GM12874 (cell line): ENCODE measurements around the gene ANAPC7.

Experiments used
- TF ChIP-seq, protein P1 (sequence below): IDR thresholded peaks from 2 replicates; pipeline ENCODE4 v1.5.1; 2011; ENCODE audit warnings: low read depth, mild to moderate bottlenecking, control low read depth, low read length, moderate library complexity; ENCODE audit not compliant: insufficient read depth

Gene ANAPC7

DNA sequence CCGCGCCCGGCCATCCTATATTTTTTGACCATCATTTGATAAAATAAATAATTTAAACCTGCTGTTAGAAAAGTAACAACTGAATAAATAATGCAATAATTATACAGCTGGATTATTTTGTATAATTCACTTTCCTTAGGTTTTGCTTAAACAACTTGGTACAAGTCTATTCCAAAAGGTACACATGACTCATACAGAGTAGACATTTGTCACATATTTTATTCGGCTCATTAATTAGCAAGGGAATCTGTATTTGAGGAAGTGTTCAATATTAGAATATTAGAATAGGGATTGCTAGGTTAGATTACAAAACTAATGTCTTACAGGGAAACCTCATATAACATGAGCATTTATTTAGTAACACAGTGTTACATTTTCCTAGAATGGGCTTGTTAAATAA lies 73.8 kb downstream of the ANAPC7 start:
- TF ChIP-seq, protein P1, sequence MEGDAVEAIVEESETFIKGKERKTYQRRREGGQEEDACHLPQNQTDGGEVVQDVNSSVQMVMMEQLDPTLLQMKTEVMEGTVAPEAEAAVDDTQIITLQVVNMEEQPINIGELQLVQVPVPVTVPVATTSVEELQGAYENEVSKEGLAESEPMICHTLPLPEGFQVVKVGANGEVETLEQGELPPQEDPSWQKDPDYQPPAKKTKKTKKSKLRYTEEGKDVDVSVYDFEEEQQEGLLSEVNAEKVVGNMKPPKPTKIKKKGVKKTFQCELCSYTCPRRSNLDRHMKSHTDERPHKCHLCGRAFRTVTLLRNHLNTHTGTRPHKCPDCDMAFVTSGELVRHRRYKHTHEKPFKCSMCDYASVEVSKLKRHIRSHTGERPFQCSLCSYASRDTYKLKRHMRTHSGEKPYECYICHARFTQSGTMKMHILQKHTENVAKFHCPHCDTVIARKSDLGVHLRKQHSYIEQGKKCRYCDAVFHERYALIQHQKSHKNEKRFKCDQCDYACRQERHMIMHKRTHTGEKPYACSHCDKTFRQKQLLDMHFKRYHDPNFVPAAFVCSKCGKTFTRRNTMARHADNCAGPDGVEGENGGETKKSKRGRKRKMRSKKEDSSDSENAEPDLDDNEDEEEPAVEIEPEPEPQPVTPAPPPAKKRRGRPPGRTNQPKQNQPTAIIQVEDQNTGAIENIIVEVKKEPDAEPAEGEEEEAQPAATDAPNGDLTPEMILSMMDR: no peak
